HG03378 (cell line): ENCODE results near the gene CRMP1.

Source experiments
- ATAC-seq: cut with Tn5 transposase; IDR thresholded peaks from one replicate; pipeline ENCODE4 v1.9.1; 2021; ENCODE audit warnings: mild to moderate bottlenecking, moderate library complexity; ENCODE audit not compliant: unreplicated experiment

CRMP1 gene

GRCh38 chr4:5801696-5802095 is 91.2 kb downstream of the CRMP1 start:
- ATAC-seq, result no peak

- ATAC-seq, result no peak
Observed at GRCh38 chr4:5800496-5800895, 92.4 kb downstream of the CRMP1 start.

- no peak for ATAC-seq
Observed at GRCh38 chr4:5799406-5799805, 93.5 kb downstream of the CRMP1 start.

GRCh38 chr4:5798946-5799345 is 93.9 kb downstream of the CRMP1 start:
- ATAC-seq, result no peak

- no peak for ATAC-seq
Observed at GRCh38 chr4:5798462-5798861, 94.4 kb downstream of the CRMP1 start.

- ATAC-seq, result no peak
Observed at GRCh38 chr4:5797866-5798265, 95.0 kb downstream of the CRMP1 start.

- ATAC-seq, result no peak
Observed at GRCh38 chr4:5796976-5797375, 95.9 kb downstream of the CRMP1 start.

GRCh38 chr4:5795580-5795979 is 97.3 kb downstream of the CRMP1 start:
- ATAC-seq, result no peak

- ATAC-seq, result no peak
Observed at GRCh38 chr4:5793514-5793913, 99.4 kb downstream of the CRMP1 start.

GRCh38 chr4:5791654-5792053 is 101.2 kb downstream of the CRMP1 start:
- ATAC-seq, result no peak

GRCh38 chr4:5790546-5790857 is 102.4 kb downstream of the CRMP1 start:
- ATAC-seq, result no peak

GRCh38 chr4:5789141-5789540 is 103.7 kb downstream of the CRMP1 start:
- no peak for ATAC-seq

GRCh38 chr4:5788144-5788543 is 104.7 kb downstream of the CRMP1 start:
- ATAC-seq, result no peak

GRCh38 chr4:5787311-5787710 is 105.6 kb downstream of the CRMP1 start:
- ATAC-seq, result no peak

GRCh38 chr4:5785806-5786680 is 106.8 kb downstream of the CRMP1 start:
- no peak for ATAC-seq

- no peak for ATAC-seq
Observed at GRCh38 chr4:5784960-5785611, 107.8 kb downstream of the CRMP1 start.

- ATAC-seq, result no peak
Observed at GRCh38 chr4:5784021-5784420, 108.9 kb downstream of the CRMP1 start.

GRCh38 chr4:5783486-5783885 is 109.4 kb downstream of the CRMP1 start:
- no peak for ATAC-seq

- ATAC-seq, result no peak
Observed at GRCh38 chr4:5782829-5783476, 109.9 kb downstream of the CRMP1 start.

- no peak for ATAC-seq
Observed at GRCh38 chr4:5781691-5782090, 111.2 kb downstream of the CRMP1 start.

GRCh38 chr4:5780831-5781480 is 111.9 kb downstream of the CRMP1 start:
- no peak for ATAC-seq

GRCh38 chr4:5776510-5776909 is 116.4 kb downstream of the CRMP1 start:
- ATAC-seq, result no peak
